ENCODE measurements around the gene DLGAP5. TPM values are rescaled to one million over a fixed set of nuclear protein-coding genes. Genes with fewer than 3 reads are reported as not detected.

DLGAP5 gene
- total RNA-seq, 1 experiment from 2014 or later = 118 TPM

GRCh38 chr14:55118761-55119160 lies 72.6 kb downstream of the DLGAP5 start:
- WGBS (ENCODE audit: extremely low coverage, insufficient read length, low lambda C conversion rate) = no CpG with 5 or more reads among the region's 3 CpGs
- no peak overlapping the region for H2AFZ ChIP-seq (ENCODE audit: low read length)
- H2BK20ac ChIP-seq (ENCODE audit: low read depth, low read length, poor library complexity, severe bottlenecking) = no peak overlapping the region
- no peaks in the 10 kb centered on the region for H3K79me1 ChIP-seq (ENCODE audit: insufficient read depth, low read depth, low read length, poor library complexity, severe bottlenecking)
- H3K27ac ChIP-seq (ENCODE audit: insufficient read length, low read depth, low read length) = no peak overlapping the region
- no peaks in the 10 kb centered on the region for H3K9me3 Mint-ChIP-seq
- no peak overlapping the region for H4K91ac ChIP-seq (ENCODE audit: insufficient read length, low read depth, low read length)
- H2BK5ac ChIP-seq (ENCODE audit: insufficient read length, low read length) = no peak overlapping the region
- H2AK5ac ChIP-seq (ENCODE audit: insufficient read length, low read length) = no peak overlapping the region
- no peak overlapping the region for H3K23ac ChIP-seq (ENCODE audit: insufficient read length, low read depth, low read length)
- TF ChIP-seq, protein P1, sequence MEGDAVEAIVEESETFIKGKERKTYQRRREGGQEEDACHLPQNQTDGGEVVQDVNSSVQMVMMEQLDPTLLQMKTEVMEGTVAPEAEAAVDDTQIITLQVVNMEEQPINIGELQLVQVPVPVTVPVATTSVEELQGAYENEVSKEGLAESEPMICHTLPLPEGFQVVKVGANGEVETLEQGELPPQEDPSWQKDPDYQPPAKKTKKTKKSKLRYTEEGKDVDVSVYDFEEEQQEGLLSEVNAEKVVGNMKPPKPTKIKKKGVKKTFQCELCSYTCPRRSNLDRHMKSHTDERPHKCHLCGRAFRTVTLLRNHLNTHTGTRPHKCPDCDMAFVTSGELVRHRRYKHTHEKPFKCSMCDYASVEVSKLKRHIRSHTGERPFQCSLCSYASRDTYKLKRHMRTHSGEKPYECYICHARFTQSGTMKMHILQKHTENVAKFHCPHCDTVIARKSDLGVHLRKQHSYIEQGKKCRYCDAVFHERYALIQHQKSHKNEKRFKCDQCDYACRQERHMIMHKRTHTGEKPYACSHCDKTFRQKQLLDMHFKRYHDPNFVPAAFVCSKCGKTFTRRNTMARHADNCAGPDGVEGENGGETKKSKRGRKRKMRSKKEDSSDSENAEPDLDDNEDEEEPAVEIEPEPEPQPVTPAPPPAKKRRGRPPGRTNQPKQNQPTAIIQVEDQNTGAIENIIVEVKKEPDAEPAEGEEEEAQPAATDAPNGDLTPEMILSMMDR (conservative IDR thresholded peaks at IDR 0.05) = no peak
- H3K56ac ChIP-seq (ENCODE audit: insufficient read length, low read depth, low read length) = no peak overlapping the region
- no peak overlapping the region for H3K4ac ChIP-seq (ENCODE audit: low read depth, low read length)
- no peak overlapping the region for H3K18ac ChIP-seq (ENCODE audit: insufficient read length, low read depth, low read length)
- H2BK15ac ChIP-seq (ENCODE audit: low read depth, low read length) = no peak overlapping the region
- no peaks in the 10 kb centered on the region for H3K79me2 ChIP-seq (ENCODE audit: insufficient read depth, low read length)
- H2BK12ac ChIP-seq (ENCODE audit: insufficient read length, low read depth, low read length) = no peak overlapping the region
- H4K8ac ChIP-seq (replicated peaks; ENCODE audit: insufficient read length, low read depth, low read length) = no peak overlapping the region
- DNase-seq = no peak
- no peak overlapping the region for H2BK120ac ChIP-seq (ENCODE audit: low read depth, low read length, poor library complexity, severe bottlenecking)
- H3K4me1 Mint-ChIP-seq = peaks cover 14 to 17% of the 10 kb centered on the region in 2 experiments
- H3K23me2 ChIP-seq (ENCODE audit: insufficient read length, low read depth, low read length, poor library complexity, severe bottlenecking) = no peaks in the 10 kb centered on the region
- peaks cover 20% of the 10 kb centered on the region for H3K27me3 Mint-ChIP-seq (ENCODE audit: low read depth)
- no peak overlapping the region for H4K5ac ChIP-seq (ENCODE audit: insufficient read length, low read depth, low read length)
- H3K4me3 Mint-ChIP-seq = no peak overlapping the region
- no peak overlapping the region for H3K27ac Mint-ChIP-seq
- H4K20me1 ChIP-seq (ENCODE audit: control insufficient read depth, insufficient read depth, insufficient read length) = no peaks in the 10 kb centered on the region
- no peak overlapping the region for H3K14ac ChIP-seq (ENCODE audit: insufficient read depth, low read length)
- no peaks in the 10 kb centered on the region for H3K36me3 Mint-ChIP-seq (ENCODE audit: insufficient read depth in 1 of 3, low read depth in 3 of 3)
- no peaks in the 10 kb centered on the region for H3K27me3 ChIP-seq (ENCODE audit: insufficient read depth, low read length)
- no peak overlapping the region for H3T11ph ChIP-seq (ENCODE audit: low read length)
- no peak overlapping the region for H3K9ac ChIP-seq (ENCODE audit: extremely low read depth, insufficient read length, low read length)
- no peaks in the 10 kb centered on the region for H3K4me1 ChIP-seq (ENCODE audit: insufficient read depth, low read length)
- no peak overlapping the region for H3K4me2 ChIP-seq (ENCODE audit: insufficient read depth, insufficient read length, low read length)
- H3K9me3 ChIP-seq (ENCODE audit: control insufficient read depth, low read depth, low read length) = no peaks in the 10 kb centered on the region

Data from H9 (cell line).